ENCODE data around the gene PRPF38B.

The PRPF38B gene

GRCh38 chr1:108746382-108747170, 54.5 kb downstream of the PRPF38B start, which contains the start of gene STXBP3:
TSS of gene STXBP3 (plus strand) at chr1:108746674. CDS start at chr1:108746738, 64 bp downstream.
- TF ChIP-seq ZFX (IDR thresholded peaks at IDR 0.05; ENCODE audit: borderline replicate concordance), result no peak
- TF ChIP-seq, protein P1, sequence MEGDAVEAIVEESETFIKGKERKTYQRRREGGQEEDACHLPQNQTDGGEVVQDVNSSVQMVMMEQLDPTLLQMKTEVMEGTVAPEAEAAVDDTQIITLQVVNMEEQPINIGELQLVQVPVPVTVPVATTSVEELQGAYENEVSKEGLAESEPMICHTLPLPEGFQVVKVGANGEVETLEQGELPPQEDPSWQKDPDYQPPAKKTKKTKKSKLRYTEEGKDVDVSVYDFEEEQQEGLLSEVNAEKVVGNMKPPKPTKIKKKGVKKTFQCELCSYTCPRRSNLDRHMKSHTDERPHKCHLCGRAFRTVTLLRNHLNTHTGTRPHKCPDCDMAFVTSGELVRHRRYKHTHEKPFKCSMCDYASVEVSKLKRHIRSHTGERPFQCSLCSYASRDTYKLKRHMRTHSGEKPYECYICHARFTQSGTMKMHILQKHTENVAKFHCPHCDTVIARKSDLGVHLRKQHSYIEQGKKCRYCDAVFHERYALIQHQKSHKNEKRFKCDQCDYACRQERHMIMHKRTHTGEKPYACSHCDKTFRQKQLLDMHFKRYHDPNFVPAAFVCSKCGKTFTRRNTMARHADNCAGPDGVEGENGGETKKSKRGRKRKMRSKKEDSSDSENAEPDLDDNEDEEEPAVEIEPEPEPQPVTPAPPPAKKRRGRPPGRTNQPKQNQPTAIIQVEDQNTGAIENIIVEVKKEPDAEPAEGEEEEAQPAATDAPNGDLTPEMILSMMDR (IDR thresholded peaks at IDR 0.05), result peak; percentile 98
- H3K27ac ChIP-seq, result peak within 1 kb of the TSS; percentile 93

GRCh38 chr1:108747171-108747850, 55.2 kb downstream of the PRPF38B start:
- TF ChIP-seq ZFX (IDR thresholded peaks at IDR 0.05; ENCODE audit: borderline replicate concordance), result no peak
- TF ChIP-seq, protein P1 (IDR thresholded peaks at IDR 0.05), result no peak
- peak overlapping the region; percentile 93 for H3K27ac ChIP-seq

DNA sequence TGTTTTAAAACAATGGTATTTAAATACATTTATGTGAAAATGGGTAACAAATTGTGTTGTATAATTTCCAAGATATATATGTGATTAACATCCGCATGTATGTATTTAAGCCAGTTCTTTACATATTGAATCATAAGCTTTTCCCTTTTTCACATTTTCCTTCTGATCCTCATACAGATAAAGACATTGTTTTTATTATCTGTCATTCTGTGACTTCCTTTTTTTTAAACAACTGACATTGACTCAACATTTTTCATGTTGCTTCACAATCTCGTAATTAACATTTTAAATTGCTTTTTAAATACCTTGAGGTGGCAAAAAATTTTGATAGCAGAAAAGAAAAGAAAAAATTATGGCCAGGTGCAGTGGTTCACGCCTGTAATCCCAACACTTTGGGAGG, 55.8 kb downstream of the PRPF38B start:
- TF ChIP-seq, protein P1 (IDR thresholded peaks at IDR 0.05), result no peak
- no peak for TF ChIP-seq ZFX (IDR thresholded peaks at IDR 0.05; ENCODE audit: borderline replicate concordance)
- no peak overlapping the region for H3K27ac ChIP-seq

DNA sequence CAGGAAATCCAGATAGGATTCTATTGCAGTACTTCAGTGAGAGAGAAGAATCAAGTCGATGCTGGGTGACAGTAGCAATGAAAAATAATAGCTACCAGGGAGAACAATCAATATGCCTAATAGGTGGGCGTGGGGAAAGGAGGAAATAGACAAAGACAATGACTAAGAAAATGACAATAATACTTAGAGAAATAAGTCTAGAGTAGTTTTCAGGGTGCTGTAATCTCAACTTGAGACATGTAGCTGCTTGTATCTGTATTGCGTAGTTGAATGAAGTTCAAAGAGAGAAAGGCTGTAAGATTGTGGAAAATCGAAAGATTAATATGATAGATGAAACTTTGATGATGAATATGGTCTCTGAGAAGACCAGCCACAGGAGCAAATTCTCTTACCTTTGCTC, 57.0 kb downstream of the PRPF38B start:
- no peak overlapping the region for H3K27ac ChIP-seq
- TF ChIP-seq ZFX (IDR thresholded peaks at IDR 0.05; ENCODE audit: borderline replicate concordance), result no peak
- TF ChIP-seq, protein P1 (IDR thresholded peaks at IDR 0.05), result no peak

- TF ChIP-seq, protein P1 (IDR thresholded peaks at IDR 0.05), result no peak
- no peak for TF ChIP-seq ZFX (IDR thresholded peaks at IDR 0.05; ENCODE audit: borderline replicate concordance)
- H3K27ac ChIP-seq, result no peak overlapping the region
Measured at GRCh38 chr1:108750476-108751181, 58.5 kb downstream of the PRPF38B start.
